Measurements from ENCODE around the gene ZC3HAV1.
"Not testable (repeated sequence)": the region's sequence is repeated elsewhere in the genome, so short reads cannot be mapped to it uniquely, and the experiment has no call there.

ZC3HAV1 gene

DNA sequence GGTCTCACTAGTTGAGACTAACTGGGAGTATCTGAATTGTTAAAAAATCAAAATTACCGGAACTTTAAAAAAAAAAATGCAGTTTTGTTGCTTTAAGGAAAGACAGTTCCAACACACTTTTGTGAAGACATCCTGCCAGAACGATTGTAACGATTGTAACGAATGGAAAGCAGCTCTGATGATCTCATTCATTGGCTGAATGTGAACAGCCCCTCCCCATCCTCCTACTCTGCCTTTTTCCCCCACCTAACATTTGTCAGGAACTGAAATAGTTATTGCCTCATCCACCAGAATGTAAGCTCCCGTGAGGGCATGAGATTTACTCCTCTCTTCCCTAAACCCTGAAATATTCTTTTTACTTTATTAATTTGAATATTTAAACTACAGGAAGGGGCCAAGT is 50.6 kb downstream of the ZC3HAV1 start (continued):
- TF ChIP-seq, protein P1, sequence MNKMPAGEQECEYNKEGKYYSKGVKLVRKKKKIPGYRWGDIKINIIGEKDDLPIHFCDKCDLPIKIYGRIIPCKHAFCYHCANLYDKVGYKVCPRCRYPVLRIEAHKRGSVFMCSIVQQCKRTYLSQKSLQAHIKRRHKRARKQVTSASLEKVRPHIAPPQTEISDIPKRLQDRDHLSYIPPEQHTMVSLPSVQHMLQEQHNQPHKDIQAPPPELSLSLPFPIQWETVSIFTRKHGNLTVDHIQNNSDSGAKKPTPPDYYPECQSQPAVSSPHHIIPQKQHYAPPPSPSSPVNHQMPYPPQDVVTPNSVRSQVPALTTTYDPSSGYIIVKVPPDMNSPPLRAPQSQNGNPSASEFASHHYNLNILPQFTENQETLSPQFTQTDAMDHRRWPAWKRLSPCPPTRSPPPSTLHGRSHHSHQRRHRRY (tag by site-specific recombination; IDR thresholded peaks at IDR 0.05) = no peak
- peak; percentile 37 for TF ChIP-seq FEZF1 (tag by site-specific recombination; IDR thresholded peaks at IDR 0.05)

DNA sequence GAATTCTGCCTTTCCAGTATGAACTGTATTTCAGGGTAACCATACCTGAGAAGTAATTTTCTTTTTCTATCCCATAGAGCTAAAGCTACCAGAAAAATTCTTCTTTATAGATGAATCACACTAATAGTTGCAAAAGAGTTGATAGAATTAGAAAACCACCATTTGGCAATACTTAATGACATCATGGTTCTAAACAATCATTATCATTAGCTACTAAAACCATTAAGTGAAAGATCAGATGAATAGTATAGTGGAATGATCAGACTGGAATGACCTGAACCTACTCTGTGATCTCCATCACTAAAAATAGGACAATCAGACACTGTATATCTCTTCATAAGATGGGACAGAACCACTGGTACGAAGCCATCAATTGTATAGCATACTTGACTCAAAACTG is 53.8 kb downstream of the ZC3HAV1 start:
- Histone ChIP-seq H3K4me3 (ENCODE audit: low read depth, low read length) (no peak overlapping the region), H3K9me3 (ENCODE audit: control insufficient read depth, insufficient read depth, low read depth, low read length) (no peaks in the 10 kb centered on the region), H3K27ac (ENCODE audit: extremely low read depth, low read depth, low read length) (no peak overlapping the region), H3K36me3 (ENCODE audit: control insufficient read depth in 2 of 2, insufficient read depth in 1 of 2, low read length in 2 of 2) (peaks cover 9 to 78% of the 10 kb centered on the region in 2 experiments; a peak in 2 of 3 replicates), H3K4me1 (ENCODE audit: control insufficient read depth, insufficient read depth, low read length) (no peaks in the 10 kb centered on the region)
- CTCF ChIA-PET = no interaction called here
- POLR2A ChIA-PET = no interaction called here
- TF ChIP-seq ZNF133 (tag by site-specific recombination; IDR thresholded peaks at IDR 0.05) = no peak
- TF ChIP-seq, protein P2, sequence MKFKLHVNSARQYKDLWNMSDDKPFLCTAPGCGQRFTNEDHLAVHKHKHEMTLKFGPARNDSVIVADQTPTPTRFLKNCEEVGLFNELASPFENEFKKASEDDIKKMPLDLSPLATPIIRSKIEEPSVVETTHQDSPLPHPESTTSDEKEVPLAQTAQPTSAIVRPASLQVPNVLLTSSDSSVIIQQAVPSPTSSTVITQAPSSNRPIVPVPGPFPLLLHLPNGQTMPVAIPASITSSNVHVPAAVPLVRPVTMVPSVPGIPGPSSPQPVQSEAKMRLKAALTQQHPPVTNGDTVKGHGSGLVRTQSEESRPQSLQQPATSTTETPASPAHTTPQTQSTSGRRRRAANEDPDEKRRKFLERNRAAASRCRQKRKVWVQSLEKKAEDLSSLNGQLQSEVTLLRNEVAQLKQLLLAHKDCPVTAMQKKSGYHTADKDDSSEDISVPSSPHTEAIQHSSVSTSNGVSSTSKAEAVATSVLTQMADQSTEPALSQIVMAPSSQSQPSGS (tag by site-specific recombination; IDR thresholded peaks at IDR 0.05; ENCODE audit: low read depth) = peak; percentile 55; the same call in 1 of the 2 replicates
- TF ChIP-seq, protein P3, sequence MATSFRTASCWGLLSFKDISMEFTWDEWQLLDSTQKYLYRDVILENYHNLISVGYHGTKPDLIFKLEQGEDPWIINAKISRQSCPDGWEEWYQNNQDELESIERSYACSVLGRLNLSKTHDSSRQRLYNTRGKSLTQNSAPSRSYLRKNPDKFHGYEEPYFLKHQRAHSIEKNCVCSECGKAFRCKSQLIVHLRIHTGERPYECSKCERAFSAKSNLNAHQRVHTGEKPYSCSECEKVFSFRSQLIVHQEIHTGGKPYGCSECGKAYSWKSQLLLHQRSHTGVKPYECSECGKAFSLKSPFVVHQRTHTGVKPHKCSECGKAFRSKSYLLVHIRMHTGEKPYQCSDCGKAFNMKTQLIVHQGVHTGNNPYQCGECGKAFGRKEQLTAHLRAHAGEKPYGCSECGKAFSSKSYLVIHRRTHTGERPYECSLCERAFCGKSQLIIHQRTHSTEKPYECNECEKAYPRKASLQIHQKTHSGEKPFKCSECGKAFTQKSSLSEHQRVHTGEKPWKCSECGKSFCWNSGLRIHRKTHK (tag by site-specific recombination; IDR thresholded peaks at IDR 0.05) = no peak

DNA sequence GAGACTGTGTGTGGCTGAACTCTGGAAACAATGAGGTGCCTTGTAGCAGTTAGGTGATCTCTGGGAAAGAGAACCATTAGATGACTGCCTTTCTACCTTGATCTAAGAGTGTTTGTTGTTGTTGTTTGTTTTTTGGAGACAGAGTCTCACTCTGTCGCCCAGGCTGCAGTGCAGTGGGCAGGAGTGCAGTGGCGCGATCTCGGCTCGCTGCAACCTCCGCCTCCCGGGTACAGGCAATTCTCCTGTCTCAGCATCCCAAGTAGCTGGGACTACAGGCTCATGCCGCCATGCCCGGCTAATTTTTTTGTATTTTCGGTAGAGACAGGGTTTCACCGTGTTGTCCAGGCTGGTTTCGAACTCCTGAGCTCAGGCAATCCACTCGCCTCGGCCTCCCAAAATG is 54.9 kb downstream of the ZC3HAV1 start:
- H3K4me1 ChIP-seq (ENCODE audit: control insufficient read depth, insufficient read depth, low read length); H3K9me3 ChIP-seq (ENCODE audit: control insufficient read depth, insufficient read depth, low read depth, low read length); H3K27ac ChIP-seq (ENCODE audit: extremely low read depth, low read depth, low read length); H3K4me3 ChIP-seq (ENCODE audit: low read depth, low read length); POLR2A ChIA-PET: not testable (repeated sequence)
- CTCF ChIA-PET = interaction anchor here (0.8 to 1.3 kb wide), 2 partner anchors 37 to 1177 kb away, joined by 3 to 4 read pairs; no protein-coding TSS in a partner anchor
- H3K36me3 ChIP-seq (ENCODE audit: control insufficient read depth in 2 of 2, insufficient read depth in 1 of 2, low read length in 2 of 2) = peaks cover 9 to 75% of the 10 kb centered on the region in 2 experiments; a peak in 2 of 3 replicates

DNA sequence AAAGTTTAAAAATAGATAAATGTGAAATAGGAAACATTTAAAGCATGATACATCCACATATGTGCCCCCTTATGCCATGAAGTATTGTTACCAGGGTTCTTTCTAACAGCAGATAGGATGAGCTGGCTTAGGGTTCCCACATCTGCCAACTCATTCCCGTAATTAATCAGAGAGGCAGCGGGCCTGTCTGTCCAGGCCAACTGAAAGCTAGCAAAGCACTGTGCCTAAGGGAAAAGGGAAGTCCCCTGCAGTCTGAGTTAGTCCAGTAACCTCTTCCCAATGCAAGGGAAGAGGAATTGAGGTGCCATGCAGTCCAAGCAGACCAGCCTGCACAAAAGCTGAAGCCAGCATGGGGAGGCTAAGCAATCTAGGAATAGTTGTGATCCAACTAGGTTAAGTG is 55.4 kb downstream of the ZC3HAV1 start:
- ChIA-PET CTCF (interaction anchor here (0.7 to 1.3 kb wide), 3 partner anchors 37 to 1176 kb away, joined by 3 to 4 read pairs (median 3); no protein-coding TSS in a partner anchor), POLR2A (no interaction called here)
- no peak overlapping the region for H3K27ac ChIP-seq (ENCODE audit: extremely low read depth, low read depth, low read length)
- no peak overlapping the region for H3K4me3 ChIP-seq (ENCODE audit: low read depth, low read length)
- H3K4me1 ChIP-seq (ENCODE audit: control insufficient read depth, insufficient read depth, low read length) = no peaks in the 10 kb centered on the region
- H3K36me3 ChIP-seq (ENCODE audit: control insufficient read depth in 2 of 2, insufficient read depth in 1 of 2, low read length in 2 of 2) = peaks cover 9 to 81% of the 10 kb centered on the region in 2 experiments; a peak in 2 of 3 replicates
- no peak for TF ChIP-seq ZNF184 (tag by site-specific recombination; IDR thresholded peaks at IDR 0.05)
- no peaks in the 10 kb centered on the region for H3K9me3 ChIP-seq (ENCODE audit: control insufficient read depth, insufficient read depth, low read depth, low read length)

DNA sequence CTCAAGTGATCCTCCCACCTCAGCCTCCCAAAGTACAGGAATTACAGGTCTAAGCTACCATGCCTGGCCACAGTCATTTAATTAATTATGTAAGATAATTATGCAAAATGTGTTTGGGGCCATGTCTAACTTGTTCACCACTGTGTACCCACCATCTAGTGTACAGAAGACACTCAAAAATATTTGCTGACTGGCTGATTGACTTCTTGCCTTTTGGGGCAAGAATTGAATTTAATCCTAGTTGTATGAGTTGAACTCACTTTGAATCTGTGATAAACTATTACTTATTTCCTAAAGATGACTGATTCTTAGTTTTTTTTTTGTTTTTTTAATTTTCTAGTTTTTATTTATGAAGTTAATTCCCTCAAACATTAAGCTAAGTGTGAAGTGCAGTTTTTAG is 57.9 kb downstream of the ZC3HAV1 start:
- CTCF ChIA-PET = interaction anchor here (0.6 kb wide), 1 partner anchor 450 kb away, joined by 3 read pairs; no protein-coding TSS in a partner anchor

More for the DNA sequence above, 57.9 kb downstream of the ZC3HAV1 start:
- H3K9me3 ChIP-seq (ENCODE audit: control insufficient read depth, insufficient read depth, low read depth, low read length) = no peaks in the 10 kb centered on the region
- H3K4me3 ChIP-seq (ENCODE audit: low read depth, low read length) = no peak overlapping the region
- TF ChIP-seq ZNF654 (tag by site-specific recombination; IDR thresholded peaks at IDR 0.05; ENCODE audit: low read depth) = no peak
- TF ChIP-seq ZNF16 (tag by site-specific recombination; IDR thresholded peaks at IDR 0.05; ENCODE audit: low read depth) = no peak
- TF ChIP-seq ZNF596 (tag by site-specific recombination; IDR thresholded peaks at IDR 0.05) = no peak
- TF ChIP-seq ZNF416 (tag by site-specific recombination; IDR thresholded peaks at IDR 0.05) = no peak
- TF ChIP-seq SP2 (tag by site-specific recombination; IDR thresholded peaks at IDR 0.05) = no peak
- no peak for TF ChIP-seq ZNF571 (tag by site-specific recombination; IDR thresholded peaks at IDR 0.05)
- TF ChIP-seq, protein P4, sequence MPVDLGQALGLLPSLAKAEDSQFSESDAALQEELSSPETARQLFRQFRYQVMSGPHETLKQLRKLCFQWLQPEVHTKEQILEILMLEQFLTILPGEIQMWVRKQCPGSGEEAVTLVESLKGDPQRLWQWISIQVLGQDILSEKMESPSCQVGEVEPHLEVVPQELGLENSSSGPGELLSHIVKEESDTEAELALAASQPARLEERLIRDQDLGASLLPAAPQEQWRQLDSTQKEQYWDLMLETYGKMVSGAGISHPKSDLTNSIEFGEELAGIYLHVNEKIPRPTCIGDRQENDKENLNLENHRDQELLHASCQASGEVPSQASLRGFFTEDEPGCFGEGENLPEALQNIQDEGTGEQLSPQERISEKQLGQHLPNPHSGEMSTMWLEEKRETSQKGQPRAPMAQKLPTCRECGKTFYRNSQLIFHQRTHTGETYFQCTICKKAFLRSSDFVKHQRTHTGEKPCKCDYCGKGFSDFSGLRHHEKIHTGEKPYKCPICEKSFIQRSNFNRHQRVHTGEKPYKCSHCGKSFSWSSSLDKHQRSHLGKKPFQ (tag by site-specific recombination; IDR thresholded peaks at IDR 0.05) = no peak
- TF ChIP-seq ZNF585B (tag by site-specific recombination; IDR thresholded peaks at IDR 0.05) = no peak
- no peak for TF ChIP-seq PRDM1 (tag by site-specific recombination; IDR thresholded peaks at IDR 0.05)
- TF ChIP-seq ZNF501 (tag by site-specific recombination; IDR thresholded peaks at IDR 0.05) = no peak
- TF ChIP-seq, protein P5, sequence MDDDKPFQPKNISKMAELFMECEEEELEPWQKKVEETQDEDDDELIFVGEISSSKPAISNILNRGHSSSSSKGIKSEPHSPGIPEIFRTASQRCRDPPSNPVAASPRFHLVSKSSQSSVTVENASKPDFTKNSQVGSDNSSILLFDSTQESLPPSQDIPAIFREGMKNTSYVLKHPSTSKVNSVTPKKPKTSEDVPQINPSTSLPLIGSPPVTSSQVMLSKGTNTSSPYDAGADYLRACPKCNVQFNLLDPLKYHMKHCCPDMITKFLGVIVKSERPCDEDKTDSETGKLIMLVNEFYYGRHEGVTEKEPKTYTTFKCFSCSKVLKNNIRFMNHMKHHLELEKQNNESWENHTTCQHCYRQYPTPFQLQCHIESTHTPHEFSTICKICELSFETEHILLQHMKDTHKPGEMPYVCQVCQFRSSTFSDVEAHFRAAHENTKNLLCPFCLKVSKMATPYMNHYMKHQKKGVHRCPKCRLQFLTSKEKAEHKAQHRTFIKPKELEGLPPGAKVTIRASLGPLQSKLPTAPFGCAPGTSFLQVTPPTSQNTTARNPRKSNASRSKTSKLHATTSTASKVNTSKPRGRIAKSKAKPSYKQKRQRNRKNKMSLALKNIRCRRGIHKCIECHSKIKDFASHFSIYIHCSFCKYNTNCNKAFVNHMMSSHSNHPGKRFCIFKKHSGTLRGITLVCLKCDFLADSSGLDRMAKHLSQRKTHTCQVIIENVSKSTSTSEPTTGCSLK (tag by site-specific recombination; IDR thresholded peaks at IDR 0.05) = no peak
- H3K27ac ChIP-seq (ENCODE audit: extremely low read depth, low read depth, low read length) = no peak overlapping the region
- POLR2A ChIA-PET = no interaction called here
- H3K4me1 ChIP-seq (ENCODE audit: control insufficient read depth, insufficient read depth, low read length) = no peaks in the 10 kb centered on the region
- H3K36me3 ChIP-seq (ENCODE audit: control insufficient read depth in 2 of 2, insufficient read depth in 1 of 2, low read length in 2 of 2) = peaks cover 4 to 87% of the 10 kb centered on the region in 2 experiments; a peak in 2 of 3 replicates

Data from HEK293 (cell line).